GM18526 (cell line): ENCODE measurements around the gene UVSSA.

Experiments
- POLR2A ChIP-seq: IDR thresholded peaks from 3 replicates; pipeline ENCODE4 v1.6.1; 2011; ENCODE audit not compliant: insufficient read length; ENCODE audit errors: extremely low read depth

Gene UVSSA, protein sequence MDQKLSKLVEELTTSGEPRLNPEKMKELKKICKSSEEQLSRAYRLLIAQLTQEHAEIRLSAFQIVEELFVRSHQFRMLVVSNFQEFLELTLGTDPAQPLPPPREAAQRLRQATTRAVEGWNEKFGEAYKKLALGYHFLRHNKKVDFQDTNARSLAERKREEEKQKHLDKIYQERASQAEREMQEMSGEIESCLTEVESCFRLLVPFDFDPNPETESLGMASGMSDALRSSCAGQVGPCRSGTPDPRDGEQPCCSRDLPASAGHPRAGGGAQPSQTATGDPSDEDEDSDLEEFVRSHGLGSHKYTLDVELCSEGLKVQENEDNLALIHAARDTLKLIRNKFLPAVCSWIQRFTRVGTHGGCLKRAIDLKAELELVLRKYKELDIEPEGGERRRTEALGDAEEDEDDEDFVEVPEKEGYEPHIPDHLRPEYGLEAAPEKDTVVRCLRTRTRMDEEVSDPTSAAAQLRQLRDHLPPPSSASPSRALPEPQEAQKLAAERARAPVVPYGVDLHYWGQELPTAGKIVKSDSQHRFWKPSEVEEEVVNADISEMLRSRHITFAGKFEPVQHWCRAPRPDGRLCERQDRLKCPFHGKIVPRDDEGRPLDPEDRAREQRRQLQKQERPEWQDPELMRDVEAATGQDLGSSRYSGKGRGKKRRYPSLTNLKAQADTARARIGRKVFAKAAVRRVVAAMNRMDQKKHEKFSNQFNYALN

DNA sequence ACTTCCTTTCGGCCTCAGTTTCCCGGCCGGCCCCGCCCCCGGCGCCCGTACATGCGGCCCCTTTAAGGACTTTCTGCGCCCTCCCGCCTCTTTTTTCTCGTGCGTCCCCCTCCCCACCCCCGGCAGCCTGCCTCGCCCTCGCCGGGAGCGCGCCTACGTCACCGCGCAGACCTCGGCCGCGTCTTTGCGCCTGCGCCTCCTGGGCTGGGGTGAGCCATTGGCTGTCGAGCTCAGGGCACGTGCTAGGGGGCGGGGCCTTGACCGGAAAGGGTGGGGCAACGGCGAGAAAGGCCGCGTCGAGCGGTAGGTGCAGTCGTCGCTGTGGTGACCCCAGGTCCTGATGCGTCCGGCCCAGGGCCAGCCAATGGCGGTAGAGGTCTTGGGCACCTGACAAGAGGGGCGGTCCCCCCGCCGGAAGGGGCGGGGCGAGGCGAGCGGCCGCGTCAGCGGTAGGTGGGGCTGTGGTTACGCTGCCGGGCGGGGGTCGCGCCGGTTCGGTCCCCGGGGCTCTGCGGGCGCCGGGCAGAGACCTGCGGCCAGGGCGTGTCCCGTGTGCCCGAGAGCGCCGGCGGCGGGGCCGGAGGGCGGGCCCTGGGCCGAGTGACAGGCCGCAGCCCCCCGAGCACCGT lies at the start of gene UVSSA:
Gene UVSSA, plus strand, starts transcription at position 428 of the 629 bp plus-strand sequence. CDS start 884 bp downstream, outside the sequence.
- peak; percentile 80 for TF ChIP-seq POLR2A

DNA sequence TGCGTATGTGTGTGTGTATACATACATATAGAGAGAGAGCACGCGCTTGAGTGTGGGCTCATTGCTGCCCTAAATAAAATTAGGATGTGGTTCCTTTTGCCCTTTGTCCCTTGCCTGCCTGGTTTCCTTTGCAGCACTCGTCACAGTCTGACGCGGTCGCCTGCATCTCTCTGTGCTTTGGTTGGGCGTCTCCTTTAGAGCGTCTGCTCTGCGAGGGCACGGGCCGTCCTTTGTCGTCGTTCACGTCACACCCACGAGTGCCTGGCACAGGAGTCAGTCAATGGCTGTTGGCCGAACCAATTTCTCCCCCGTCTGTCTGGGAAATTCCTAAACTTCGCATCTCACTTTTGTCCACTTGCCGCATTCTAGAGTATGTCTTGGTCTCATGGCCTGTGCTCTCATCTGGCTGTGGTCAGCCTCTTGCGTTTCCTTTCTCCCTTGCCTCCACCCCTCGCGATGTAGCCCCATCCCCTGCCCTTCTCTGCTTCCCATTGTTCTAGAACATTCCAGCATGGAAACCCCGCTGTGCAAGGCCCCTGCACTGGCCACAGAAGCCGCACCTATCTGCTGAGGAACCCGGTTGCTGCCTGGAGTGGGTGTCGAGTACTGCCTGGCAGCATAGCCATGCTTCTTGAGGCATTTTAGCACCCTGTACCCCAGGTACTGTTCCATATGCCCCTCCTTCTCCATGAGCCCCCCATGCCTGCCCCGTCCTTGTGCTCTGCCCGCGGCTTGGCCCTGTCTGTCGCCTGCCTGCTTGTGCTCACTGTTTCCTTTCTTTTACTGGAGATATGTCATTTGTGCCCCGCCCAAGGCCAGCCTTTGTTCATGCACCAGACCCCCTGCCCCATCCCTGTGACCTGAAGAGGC lies 49.3 kb upstream of the UVSSA start:
- TF ChIP-seq POLR2A: no peak

DNA sequence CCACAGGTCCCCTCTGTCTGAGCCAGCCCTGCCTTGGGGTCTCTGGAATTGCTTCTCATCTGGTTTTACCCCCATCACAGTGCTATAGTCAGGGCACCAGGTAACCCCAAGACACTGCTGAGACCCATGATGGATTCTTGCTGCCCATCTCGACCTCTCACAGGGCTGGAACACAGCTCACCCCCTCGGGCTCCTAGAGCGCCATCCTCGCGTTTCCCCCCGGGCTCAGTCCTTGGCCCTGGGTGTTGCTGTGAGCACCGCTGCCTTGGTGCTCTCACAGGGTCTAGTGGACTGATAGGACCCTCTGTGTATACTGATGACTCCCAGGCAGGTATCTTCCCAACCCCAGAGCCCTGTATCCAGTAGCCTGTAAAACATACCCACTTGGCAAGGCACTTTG lies 48.5 kb upstream of the UVSSA start:
- TF ChIP-seq POLR2A: no peak

DNA sequence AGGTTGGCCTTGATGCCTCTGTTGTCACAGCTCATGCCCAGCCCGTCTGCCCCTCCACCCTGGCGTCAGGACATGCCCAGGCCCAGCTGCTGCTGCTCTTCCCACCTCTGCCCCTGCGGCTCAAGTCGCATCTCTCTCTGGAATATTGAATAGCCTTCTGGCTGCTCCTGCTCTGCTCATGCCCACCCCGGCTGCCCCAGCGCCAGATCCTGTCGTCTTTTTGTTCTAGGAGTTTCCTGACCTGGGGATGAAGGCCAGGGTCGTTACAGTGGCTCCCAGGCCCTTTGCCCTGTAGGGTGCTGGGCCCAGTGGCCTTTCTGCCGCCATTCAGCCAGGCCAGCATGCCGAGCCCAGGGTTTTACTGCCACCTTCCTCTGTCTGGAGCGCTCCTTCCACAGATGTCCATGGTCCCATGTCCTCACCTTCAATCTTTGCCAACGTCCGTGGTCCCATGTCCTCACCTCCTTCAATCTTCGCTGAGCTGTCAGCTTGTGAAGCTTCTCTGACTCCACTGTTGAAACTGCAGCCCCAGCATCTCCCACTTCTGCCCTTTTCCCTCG lies 47.6 kb upstream of the UVSSA start:
- TF ChIP-seq POLR2A: no peak

DNA sequence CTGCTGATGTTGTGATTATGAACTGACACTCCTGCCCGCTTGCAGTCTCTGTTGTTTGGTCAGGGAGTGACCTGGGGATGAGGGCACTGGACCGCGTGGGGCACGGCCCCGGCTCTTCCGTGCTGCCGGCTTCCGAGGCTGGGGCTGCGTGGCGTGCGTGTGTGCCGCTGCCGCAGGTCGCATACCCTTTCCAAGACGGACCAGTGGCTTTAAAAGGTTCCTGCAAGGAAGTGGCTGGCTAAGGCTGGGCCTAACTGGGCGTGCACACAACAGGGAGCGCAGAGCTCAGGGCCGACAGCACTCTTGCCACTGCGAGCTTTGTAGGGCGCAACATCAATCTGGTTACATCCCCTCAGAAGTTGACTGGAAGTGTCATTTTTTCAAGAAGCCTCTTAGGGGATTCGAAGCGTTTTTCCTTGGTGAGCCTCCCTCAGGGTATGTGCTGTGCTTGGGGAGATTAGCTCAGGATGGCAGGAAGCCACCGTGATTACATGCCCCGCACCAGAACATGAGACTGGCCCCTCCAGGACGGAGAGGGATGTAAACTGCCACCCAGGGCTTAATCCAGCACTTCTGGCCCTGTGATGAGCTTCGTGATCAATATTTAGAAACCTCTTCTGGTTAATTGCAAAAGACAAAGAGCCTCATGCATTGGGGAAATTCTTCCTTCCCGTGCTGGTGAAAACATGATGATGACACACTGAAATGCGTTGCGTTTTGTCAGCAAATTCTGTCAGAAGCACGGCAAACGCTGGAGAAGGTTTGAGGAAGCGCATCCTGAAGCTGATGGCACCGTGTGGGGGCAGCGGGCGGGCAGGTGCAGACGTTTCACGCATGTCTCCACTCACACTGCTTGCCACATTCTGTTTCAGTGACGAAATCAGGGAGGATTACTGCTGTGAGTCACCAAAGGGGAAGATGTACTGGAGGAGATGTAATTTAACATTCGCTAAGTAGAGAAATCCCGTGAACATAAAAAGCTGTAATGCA lies 46.2 kb upstream of the UVSSA start:
- TF ChIP-seq POLR2A: no peak

DNA sequence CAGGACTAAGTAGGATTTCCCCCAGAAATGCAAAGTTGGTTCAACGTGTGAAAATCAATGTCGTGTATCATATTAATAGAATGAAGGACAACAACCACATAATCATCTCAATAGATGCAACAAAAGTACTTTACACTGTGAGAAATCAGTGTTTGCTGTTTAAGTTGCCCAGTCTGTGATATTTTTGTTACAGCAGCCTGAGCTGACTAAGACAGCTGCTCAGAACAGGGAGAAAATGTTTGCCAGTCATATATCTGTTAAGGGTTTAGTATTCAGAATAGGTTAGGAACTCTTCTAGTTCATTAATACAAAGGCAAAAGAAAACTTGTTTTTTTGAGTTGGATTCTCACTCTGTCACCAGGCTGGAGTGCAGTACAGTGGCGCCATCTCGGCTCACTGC lies 44.8 kb upstream of the UVSSA start:
- TF ChIP-seq POLR2A: no peak

DNA sequence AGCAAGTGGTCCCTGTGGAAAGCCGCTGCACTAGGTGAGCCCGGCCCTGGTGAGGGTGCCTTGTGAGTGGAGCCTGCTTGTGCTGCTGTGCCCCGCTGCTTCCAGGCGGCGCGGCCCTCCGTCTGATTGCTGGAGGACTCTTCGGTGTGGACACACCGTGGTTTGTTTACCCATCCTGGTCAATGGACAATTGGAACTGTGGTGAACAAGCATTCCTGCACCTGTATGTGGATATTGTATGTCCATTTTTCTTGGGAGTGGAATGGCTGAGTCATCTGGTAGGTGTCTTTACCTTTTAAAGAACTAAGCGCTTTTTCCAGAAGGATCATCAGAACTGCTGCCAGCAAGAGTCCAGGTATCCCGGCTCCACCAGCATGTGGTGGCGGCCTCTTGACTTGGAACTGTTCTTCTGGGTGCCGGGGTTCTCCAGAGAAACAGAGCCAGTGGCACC lies 41.7 kb upstream of the UVSSA start:
- no peak for TF ChIP-seq POLR2A

DNA sequence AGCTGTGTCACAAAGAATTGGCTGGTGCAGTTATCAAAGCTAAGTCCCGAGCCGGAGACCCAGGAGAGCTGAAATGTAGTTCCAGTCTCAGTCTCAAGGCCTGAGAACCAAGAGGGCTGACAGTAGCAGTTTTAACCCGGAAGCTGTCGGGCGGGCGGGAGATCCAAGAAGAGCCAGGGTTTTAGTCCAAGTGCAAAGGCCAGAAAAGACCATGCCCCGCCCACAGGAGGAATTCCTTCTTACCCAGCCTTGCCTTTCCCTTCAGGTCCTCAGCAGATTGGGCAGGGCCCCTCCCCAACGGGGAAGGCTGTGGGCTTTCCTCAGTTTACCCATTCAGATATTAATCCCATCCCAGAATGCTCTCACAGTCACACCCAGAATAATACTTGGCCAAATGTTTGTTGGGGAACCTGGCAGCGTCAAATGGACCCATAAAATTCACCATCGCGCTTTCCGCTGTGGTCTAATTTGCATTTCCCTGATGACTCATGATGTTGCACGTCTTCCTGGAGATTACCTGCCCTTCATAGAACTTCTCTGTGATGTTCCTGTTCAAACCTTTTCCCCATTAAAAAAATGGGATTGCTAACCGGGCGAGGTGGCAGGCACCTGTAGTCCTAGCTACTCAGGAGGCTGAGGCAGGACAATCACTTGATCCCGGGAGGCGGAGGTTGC lies 41.1 kb upstream of the UVSSA start:
- TF ChIP-seq POLR2A: no peak

DNA sequence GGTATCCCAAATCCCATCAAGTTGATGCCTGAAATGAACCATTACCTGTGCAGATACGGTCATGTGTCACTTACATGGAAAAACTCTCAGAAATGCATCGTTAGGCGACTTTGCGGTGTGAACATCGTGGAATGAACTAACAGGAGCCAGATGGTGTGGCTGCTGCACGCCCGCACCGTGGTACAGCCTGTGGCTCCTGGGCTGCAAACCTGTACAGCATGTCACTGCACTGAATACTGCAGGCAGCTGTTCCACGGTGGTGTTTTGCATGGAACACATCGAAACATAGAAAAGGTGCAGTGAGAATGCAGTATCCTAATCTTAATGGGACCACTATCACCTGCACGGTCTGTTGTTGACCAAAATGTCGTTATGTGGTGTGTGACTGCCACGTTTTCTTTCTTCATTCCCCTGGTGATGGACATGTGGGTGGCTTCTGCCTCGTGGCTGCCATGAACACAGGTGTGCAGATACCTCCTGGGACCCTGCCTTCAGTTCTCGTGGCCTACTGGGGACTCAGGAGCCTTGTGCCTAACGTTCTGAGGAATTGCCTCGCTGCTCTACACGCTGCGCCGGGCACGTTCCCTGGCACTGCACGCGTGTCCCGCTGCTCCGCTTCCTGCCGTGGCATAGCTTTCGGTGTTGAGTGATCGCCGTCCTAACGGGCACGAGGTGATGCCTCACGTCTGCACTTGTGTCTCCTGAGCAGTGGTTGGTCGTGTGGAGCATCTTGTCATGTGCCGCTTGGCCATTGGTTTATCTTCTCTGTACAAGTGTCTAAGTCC lies 38.9 kb upstream of the UVSSA start:
- TF ChIP-seq POLR2A: no peak

DNA sequence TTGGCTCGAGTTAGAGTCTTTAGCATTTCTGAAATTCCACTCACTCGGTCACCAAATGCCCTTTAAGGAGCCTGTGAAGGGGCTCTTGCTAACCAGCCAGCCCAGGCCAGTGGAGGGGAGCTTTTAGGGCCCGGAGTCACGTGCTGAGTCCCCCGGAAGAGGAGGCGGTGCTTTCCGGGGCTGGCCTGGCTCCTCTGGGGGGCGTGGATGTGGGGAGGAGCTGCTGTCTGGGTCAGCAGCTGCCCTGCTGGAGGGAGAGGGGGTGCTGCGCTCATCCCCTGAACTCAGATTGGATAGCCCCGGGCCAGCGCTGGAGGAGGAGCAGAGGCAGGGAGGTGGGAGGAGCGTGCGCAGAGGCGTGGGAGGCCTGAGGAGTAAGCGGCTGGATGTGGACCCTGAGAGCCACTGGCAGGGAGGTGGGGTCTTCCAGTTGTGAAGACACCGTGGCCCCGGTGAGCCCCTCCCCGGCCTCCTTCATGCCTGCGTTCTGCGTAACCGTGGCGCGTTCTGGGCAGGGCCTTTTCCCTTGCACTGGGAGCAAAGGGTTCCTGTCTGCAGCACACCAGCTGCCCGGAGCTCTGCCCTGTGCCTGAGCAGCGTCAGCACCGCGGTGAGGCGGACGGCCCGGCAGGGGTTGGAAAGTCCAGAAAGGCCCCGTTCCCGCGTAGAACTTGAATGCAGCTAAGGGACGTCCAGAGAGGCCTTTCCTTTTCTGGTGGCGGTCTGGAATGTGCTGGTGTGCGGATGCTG lies 37.6 kb upstream of the UVSSA start:
- peak; percentile 10 for TF ChIP-seq POLR2A

DNA sequence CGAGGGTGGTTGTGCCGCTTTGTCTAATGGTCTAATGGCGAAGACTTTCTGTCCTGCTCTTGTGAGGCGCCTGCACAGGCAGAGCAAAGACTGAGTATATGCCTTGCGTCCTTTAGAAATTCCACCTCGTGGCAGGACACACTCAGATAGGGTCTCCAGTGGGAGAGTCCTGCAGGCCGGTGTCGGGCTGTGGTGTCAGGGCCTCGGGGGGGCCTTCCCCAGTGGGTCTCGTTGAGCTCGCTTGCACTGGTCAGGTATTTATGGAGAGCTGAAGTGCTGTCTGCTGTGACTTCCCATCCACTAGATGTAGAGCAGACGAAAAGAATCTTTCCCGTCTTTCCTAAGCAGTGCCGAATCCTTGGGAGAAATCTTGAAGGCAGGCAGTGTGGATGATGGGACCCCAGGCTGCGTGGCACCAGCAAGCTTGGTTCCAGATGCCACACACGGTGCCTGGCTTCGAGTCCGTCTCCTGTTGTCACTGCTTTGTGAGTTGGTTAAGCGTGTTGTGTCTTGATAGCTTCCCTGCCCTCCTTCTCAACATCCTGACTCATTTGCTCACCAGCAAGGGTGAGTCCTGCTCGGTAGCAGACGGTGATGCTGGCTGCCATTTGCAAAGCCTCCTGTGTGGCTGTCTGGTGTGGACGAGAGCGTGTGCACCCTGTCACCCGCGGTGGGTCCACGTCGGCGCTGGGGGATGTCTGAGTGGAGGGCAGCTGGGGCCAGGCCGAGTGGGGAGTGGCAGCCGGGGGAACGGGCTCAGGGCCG lies 36.8 kb upstream of the UVSSA start:
- TF ChIP-seq POLR2A: no peak
